ENCODE measurements around the gene NDE1. TPM values are rescaled to one million over a fixed set of nuclear protein-coding genes. Genes with fewer than 3 reads are reported as not detected.

Gene NDE1
- total RNA-seq (2022; extraction: Qiagen RNA extraction; ENCODE audit: low read depth), result 35.5 to 48.3 TPM (median 42.9 TPM) in 5 replicates

DNA sequence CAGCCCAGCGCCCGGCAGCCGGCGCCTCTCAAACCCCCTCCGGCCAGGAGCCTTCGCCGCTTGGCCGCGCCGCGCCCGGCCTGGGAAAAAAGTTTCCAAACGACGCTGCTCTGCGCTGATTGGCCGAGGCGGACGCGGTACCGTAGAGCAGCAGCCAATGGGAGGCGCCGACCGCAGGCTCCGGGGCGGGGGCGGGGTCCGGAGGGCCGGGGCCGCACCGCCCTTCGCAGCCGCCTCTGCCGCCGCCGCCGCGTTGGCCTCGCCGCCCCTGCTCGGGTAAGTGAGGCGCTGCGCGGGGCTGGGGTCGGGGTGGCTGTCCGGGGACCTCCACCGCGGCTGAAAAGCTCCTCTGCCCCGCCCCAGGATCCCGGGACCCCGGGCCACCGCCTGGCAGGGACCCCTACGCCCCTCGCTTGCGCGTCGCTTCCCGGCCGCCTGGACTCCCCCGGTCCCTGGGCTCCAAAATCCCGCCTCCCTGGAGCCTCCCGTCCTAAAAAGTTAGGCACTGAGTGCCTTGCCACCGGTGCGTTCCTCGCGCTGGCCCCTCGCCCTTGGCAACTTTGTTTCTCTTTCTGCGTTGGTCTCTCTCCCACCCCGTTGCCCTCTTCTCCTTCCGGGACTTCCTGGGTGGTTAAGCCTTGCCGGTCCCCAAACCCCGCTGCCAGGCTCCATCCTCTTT is at the start of gene NDE1:
TSS of gene NDE1 (plus strand) at position 227 of the 679 bp plus-strand sequence. CDS start 14,534 bp downstream, outside the sequence.

DNA sequence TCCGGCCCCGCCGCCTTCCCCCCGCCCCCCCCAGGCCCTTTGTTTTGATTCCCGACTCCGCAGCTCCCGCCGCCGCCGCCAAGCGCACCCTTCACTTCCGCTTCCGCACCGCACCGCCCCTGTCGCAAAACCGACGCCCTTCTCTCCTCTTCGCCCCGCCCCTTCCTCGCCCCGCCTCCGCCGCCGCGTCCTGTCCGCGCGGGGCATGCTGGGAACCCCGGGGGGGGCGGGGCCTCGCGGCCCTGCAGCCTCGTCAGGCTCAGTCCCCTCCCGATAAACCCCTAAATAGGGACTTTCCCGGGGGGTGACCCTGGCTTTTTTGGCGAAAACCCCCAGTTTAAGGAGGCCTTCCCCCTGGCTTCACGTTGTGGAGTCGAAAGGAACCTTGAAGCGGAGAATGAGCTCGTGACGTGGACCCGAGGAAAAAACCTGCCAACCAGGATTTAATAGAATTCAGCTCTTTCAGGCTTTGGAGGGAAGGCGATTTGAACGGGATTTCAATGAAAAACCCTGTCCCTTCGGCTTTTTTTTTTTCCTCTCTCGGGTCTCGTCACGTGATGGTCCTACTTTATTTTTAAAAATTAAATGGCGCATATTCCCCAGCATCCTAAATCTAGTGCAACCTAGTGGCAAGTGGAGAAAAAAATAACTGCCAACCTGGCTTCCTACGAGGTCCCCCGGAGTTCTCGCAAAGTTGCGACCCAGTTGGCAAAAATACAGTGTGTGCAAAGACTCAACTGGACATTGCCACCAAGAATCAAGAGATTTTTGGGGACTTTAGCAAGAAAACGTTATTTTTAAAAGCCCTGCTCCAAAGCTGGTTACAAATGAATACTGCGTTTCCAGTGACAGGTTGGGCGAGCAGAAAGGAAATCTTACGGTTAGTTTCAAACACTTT is 6.7 kb upstream of the NDE1 start, which contains the start of gene MARF1:
TSS of gene MARF1 (minus strand) at position 107 of the 898 bp plus-strand sequence. CDS start 3,921 bp downstream, outside the sequence.

Other genes with a start within 250 kb of the NDE1 start
- 70.6 to 109 TPM (median 86.2 TPM) in 5 replicates for gene BMERB1, start 215.7 kb upstream of the NDE1 start, total RNA-seq (2022; extraction: Qiagen RNA extraction; ENCODE audit: low read depth)
- 10.7 to 13.2 TPM (median 12.0 TPM) in 5 replicates for gene MARF1, start 7.1 kb upstream of the NDE1 start, total RNA-seq (2022; extraction: Qiagen RNA extraction; ENCODE audit: low read depth)
- gene MYH11, start 206.8 kb downstream of the NDE1 start, total RNA-seq (2022; extraction: Qiagen RNA extraction; ENCODE audit: low read depth), result 0.02 to 0.13 TPM (median 0.04 TPM) in 5 replicates
- gene CEP20, start 238.4 kb downstream of the NDE1 start, total RNA-seq (2022; extraction: Qiagen RNA extraction; ENCODE audit: low read depth), result 39.2 to 51.9 TPM (median 46.2 TPM) in 5 replicates

Data from A549 treated with CpdA at 1 μM for 4 hours (cell line).